ENCODE data around the gene SLC7A7.

- TF ChIP-seq EZH2 (IDR thresholded peaks at IDR 0.05; ENCODE audit: insufficient read depth, poor library complexity, severe bottlenecking): no peak
- TF ChIP-seq EZH2phosphoT487 (IDR thresholded peaks at IDR 0.05; ENCODE audit: insufficient read depth, low read depth): no peak
Measured at GRCh38 chr14:22791301-22791700, 23.9 kb downstream of the SLC7A7 start.

Data from GM23248 (cell line).